C4-2B (cell line): ENCODE results near the gene CCDC15.

Experiments
- H3K27ac ChIP-seq: fragments of 450-650 bp; 2 replicates; pipeline ENCODE4 v1.5.1; 2017
- ZFX ChIP-seq: fragments of 450-650 bp; IDR thresholded peaks from 2 replicates; pipeline ENCODE4 v1.6.1; 2017
- TF ChIP-seq, protein P1 (sequence below): fragments of 450-650 bp; conservative IDR thresholded peaks from 2 replicates; pipeline ENCODE4 v1.5.1; 2017; ENCODE audit warnings: mild to moderate bottlenecking

The CCDC15 gene, protein sequence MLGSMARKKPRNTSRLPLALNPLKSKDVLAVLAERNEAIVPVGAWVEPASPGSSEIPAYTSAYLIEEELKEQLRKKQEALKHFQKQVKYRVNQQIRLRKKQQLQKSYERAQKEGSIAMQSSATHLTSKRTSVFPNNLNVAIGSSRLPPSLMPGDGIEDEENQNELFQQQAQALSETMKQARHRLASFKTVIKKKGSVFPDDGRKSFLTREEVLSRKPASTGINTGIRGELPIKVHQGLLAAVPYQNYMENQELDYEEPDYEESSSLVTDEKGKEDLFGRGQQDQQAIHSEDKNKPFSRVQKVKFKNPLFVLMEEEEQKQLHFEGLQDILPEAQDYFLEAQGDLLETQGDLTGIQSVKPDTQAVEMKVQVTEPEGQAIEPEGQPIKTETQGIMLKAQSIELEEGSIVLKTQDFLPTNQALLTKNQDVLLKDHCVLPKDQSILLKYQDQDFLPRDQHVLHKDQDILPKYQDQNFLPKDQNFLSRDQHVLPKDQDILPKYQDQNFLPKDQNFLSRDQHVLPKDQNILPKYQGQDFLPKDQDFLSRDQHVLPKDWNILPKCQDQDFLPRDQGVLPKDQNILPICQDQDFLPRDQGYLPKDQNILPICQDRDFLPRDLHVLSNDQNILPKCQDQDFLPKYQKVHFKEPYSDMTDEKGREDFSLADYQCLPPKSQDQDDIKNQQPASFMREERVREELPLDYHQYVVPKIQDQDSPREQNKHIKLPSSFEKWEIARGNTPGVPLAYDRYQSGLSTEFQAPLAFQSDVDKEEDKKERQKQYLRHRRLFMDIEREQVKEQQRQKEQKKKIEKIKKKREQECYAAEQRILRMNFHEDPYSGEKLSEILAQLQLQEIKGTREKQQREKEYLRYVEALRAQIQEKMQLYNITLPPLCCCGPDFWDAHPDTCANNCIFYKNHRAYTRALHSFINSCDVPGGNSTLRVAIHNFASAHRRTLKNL

DNA sequence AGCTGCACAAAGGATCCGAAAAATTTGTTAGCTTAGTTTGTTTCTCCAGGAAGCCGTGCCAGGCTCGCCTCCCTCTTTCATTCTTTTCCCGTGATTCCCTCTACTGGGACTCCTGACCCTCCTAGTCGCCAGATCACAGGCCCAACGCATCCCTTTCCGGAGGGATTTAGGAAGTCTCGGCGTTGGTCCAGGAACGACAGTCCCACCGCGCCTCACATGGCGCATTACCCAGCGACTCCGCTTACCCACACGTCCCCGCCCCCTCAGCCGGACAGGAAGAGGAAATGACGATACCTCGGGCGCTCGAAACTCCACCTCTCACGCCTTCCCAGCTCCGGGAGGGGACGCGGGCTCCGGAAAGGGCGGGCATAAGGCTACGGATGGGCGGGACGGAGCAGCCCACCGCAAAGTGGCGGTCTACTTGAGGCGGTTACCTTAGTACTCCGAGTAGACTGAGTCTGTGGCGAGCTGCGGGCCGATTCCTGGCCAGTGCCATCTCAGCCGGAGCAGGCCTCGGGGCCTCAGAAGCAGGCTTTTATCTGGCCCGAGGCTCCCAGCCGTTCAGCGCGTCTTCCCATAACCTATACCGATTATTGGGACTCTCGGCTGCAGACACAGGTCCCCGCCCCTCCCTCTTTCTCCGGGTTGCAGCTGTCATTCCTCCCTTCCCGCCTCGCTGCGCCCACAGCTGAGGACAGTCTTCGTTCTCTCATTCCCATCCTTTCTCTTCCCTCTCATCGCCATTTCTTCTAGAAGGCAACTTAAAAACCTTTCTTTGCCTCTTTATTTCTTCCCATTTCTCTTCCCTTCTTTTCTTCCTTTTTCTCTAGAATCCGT is at the start of gene CCDC15:
TSS of gene CCDC15 (plus strand) at position 450 of the 837 bp plus-strand sequence. CDS start 531 bp downstream, outside the sequence.
- peak within 1 kb of the TSS; percentile 78 for H3K27ac ChIP-seq
- TF ChIP-seq, protein P1, sequence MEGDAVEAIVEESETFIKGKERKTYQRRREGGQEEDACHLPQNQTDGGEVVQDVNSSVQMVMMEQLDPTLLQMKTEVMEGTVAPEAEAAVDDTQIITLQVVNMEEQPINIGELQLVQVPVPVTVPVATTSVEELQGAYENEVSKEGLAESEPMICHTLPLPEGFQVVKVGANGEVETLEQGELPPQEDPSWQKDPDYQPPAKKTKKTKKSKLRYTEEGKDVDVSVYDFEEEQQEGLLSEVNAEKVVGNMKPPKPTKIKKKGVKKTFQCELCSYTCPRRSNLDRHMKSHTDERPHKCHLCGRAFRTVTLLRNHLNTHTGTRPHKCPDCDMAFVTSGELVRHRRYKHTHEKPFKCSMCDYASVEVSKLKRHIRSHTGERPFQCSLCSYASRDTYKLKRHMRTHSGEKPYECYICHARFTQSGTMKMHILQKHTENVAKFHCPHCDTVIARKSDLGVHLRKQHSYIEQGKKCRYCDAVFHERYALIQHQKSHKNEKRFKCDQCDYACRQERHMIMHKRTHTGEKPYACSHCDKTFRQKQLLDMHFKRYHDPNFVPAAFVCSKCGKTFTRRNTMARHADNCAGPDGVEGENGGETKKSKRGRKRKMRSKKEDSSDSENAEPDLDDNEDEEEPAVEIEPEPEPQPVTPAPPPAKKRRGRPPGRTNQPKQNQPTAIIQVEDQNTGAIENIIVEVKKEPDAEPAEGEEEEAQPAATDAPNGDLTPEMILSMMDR: no peak
- peak; percentile 4; the same call in 1 of the 2 replicates for TF ChIP-seq ZFX

DNA sequence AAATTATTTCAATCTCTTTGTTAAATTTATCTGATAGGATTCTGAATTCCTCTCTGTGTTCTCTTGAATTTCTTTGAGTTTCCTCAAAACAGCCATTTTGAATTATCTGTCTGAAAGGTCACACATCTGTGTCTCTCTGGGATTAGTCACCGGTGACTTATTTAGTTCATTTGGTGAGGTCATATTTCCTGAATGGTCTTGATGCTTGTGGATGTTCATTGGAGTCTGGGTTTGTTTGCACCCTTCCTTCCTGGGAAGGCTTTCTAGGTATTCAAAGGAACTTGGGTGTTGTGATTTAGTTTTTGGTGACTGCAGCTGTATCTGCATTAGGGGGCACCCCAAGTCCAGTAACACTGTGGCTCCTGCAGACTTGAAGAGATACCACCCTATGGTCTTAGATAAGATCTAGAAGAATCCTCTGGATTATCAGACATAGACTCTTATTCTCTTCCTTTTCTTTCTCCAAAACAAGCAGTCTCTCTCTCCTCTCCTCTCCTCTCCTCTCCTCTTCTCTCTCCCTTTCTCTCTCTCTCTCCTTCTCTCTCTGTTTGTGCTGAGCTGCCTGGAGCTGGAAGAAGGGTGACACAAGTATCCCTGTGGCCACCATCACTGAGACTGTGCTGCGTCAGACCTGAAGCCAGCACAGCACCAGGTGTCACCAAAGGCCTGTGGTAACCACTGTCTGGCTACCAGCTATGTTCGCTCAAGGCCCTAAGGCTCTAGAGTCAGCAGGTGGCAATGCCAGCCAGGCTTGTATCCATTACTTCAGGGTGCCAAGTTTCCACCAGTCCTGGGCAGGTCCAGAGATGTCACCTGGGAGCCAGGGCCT is 38.2 kb upstream of the CCDC15 start:
- no peak overlapping the region for H3K27ac ChIP-seq
- no peak for TF ChIP-seq ZFX
- TF ChIP-seq, protein P1: no peak

DNA sequence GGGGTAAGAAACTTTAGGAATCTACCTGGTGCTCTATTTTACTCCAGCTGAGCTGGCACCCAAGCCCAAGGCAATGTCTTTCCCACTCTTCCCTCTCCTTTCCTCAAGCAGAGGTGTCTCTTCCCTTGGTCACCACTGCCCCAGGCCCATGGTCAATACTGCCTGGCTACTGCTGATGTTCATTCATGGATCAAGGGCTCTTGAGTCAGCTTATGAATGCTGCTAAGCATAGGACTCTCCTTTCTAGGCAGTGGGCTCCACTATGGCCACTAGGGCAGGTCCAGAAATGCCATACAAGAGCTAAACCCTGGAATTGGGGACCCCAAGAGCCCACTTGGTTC is 37.7 kb upstream of the CCDC15 start:
- no peak overlapping the region for H3K27ac ChIP-seq
- TF ChIP-seq, protein P1: no peak
- TF ChIP-seq ZFX: no peak

DNA sequence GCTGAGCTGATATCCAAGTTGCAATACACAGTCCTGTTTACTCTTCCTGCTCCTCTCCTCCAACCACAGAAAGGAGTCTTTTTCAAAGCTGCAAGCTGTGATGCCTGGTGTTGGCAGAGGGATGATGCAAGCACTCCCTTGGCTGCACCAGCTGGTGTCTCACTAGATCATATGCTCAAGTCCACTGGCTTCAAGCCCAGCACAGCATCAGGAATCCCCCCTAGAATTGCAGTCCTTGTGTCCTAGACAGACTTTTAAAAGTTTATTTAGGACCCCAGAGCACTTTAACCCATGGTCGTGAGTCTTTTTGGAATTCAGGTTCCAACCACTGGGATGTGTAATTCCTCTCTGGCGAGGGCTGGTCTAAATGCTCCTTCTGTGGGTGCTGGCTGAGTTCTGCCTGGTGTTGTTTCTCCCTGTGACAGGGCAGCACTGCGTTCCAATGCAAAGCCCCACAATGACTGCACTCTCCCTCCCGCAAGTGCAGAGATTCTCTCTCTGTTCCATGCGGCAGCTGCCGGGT is 36.8 kb upstream of the CCDC15 start:
- no peak for TF ChIP-seq ZFX
- TF ChIP-seq, protein P1: no peak

DNA sequence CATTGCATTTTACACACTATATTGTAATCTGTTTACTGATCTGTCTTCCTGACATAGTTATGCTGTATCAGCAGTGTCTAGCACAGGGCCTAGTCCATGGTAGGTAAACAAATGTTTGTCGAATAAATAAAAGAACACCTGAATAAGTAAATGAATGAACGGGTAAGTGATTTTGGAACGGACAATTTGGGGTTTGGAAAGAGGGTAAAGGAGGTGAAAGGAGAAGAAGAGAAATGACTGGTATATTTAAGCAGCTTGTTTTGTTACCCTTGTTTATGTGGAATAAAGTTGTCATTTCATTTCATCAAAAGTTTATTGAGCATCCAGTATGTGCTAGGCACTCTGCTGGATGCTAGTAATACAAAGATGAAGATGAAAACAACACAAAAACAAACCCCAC is 35.1 kb upstream of the CCDC15 start, which contains the start of gene HEPN1:
TSS of gene HEPN1 (plus strand) at position 301 of the 400 bp plus-strand sequence.
- TF ChIP-seq, protein P1: no peak
- TF ChIP-seq ZFX: no peak
- peak within 1 kb of the TSS; percentile 20; the same call in 1 of the 2 replicates for H3K27ac ChIP-seq

More for the DNA sequence above, 36.8 kb upstream of the CCDC15 start:
- H3K27ac ChIP-seq: no peak overlapping the region

DNA sequence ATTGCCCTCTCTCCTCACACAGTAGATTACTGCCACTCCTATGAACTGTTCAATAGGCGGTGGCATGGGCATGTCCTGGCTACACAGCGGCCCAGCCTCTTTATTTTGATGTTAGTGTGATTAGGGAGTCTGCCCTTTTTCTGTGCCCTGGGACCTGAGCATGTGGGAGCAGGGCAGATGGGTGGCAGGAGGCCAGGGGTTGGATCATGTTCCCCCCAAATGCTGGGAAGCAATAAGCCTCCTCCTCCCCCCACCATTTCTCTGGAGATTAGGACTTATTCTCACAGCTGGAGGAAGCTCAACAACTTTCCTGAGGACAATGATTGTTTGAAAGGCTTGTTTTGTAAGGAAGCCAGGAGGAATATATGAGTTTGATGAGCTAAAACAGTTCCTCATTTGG is 34.1 kb upstream of the CCDC15 start:
- peak overlapping the region; percentile 20; the same call in 1 of the 2 replicates for H3K27ac ChIP-seq
- TF ChIP-seq ZFX: no peak
- TF ChIP-seq, protein P1: no peak
